GM12878 (cell line): Measurements from ENCODE around the gene CDC42EP3. TPM values are rescaled to one million over a fixed set of nuclear protein-coding genes. Genes with fewer than 3 reads are reported as not detected.
A peak's percentile ranks its signal among the peaks of the same experiment; 100 is the strongest.

Experiments
- CHD1 ChIP-seq: IDR thresholded peaks from 2 replicates; pipeline ENCODE4 v1.6.1; 2012; ENCODE audit warnings: low read depth, low read length, improper control_type of control experiment
- CHD2 ChIP-seq: IDR thresholded peaks from 2 replicates; pipeline ENCODE4 v1.6.1; 2011; ENCODE audit warnings: low read depth, low read length, improper control_type of control experiment, borderline replicate concordance
- EED ChIP-seq: sonication (generic); IDR thresholded peaks from 2 replicates; pipeline ENCODE4 v1.6.1; 2016; ENCODE audit warnings: antibody characterized with exemption, low read depth
- EP300 ChIP-seq, 2 experiments: fragments of 150-350 bp in 1 of 2; IDR thresholded peaks; 2 replicates each; pipeline ENCODE4 v1.6.1; 2011 to 2012; ENCODE audit warnings: low read depth in 2 of 2, low read length in 2 of 2, borderline replicate concordance in 1 of 2, improper control_type of control experiment in 1 of 2, inconsistent platforms in 1 of 2; ENCODE audit not compliant: control insufficient read depth in 1 of 2
- ETV6 ChIP-seq, 2 experiments: fragments of 450-650 bp in 1 of 2; IDR thresholded peaks in 1 of 2; conservative IDR thresholded peaks in 1 of 2; 2 replicates each; pipeline ENCODE4 v1.6.1; 2014; ENCODE audit warnings: antibody characterized with exemption in 1 of 2, borderline replicate concordance in 1 of 2, low read depth in 1 of 2, mild to moderate bottlenecking in 1 of 2, moderate library complexity in 1 of 2
- FOXK2 ChIP-seq: fragments of 450-650 bp; IDR thresholded peaks from 2 replicates; pipeline ENCODE4 v1.6.1; 2017; ENCODE audit warnings: mild to moderate bottlenecking, moderate library complexity
- GATAD2B ChIP-seq: fragments of 450-650 bp; conservative IDR thresholded peaks from 2 replicates; pipeline ENCODE4 v1.6.1; 2017; ENCODE audit warnings: low read depth, mild to moderate bottlenecking, moderate library complexity
- MYB ChIP-seq: fragments of 150-350 bp; IDR thresholded peaks from 2 replicates; pipeline ENCODE4 v1.6.1; 2014; ENCODE audit warnings: mild to moderate bottlenecking, low read depth, low read length, borderline replicate concordance
- NR2C1 ChIP-seq: fragments of 450-650 bp; IDR thresholded peaks from 2 replicates; pipeline ENCODE4 v1.6.1; 2017; ENCODE audit warnings: antibody characterized with exemption, mild to moderate bottlenecking, moderate library complexity
- POU2F2 ChIP-seq: IDR thresholded peaks from 3 replicates; pipeline ENCODE4 v1.6.1; 2011; ENCODE audit warnings: low read depth, mild to moderate bottlenecking, low read length, borderline replicate concordance
- RUNX3 ChIP-seq: IDR thresholded peaks from 2 replicates; pipeline ENCODE4 v1.6.1; 2012; ENCODE audit warnings: low read length, inconsistent platforms
- polyA plus RNA-seq, 11 experiments: library from polyadenylated mRNA; depleted of rRNA in 4 of 11; unstranded in 6 of 11; stranded (reverse) in 5 of 11; fragments of >200 nt; fragmentation: Nextera tagmentation in 4 of 11; fragmentation: Illumina TruSeq in 1 of 11; extraction: Ambion mirVana in 4 of 11; extraction: Trizol in 1 of 11; gene quantifications; 1 replicate in 1 of 11; 2 replicates in 10 of 11; pipeline versions ENCODE4 v1.2.1 to v1.2.3, GENCODE V29; 2011 to 2016; ENCODE audit warnings: inconsistent platforms in 2 of 11, missing spikeins in 2 of 11, low read depth in 1 of 11
- total RNA-seq, 4 experiments: library from RNA; depleted of rRNA in 3 of 4; stranded (reverse); fragments of >200 nt in 3 of 4; fragmentation: Illumina TruSeq in 1 of 4; extraction: Trizol in 1 of 4; gene quantifications; 2 replicates each; pipeline versions ENCODE4 v1.2.1 to v1.2.3, GENCODE V29; 2013 to 2021
- TF ChIP-seq, protein P1 (sequence below): fragments of 450-650 bp; IDR thresholded peaks from 2 replicates; pipeline ENCODE4 v1.6.1; 2016; ENCODE audit warnings: mild to moderate bottlenecking
- TF ChIP-seq, protein P2 (sequence below): fragments of 450-650 bp; conservative IDR thresholded peaks from 2 replicates; pipeline ENCODE4 v1.6.1; 2017; ENCODE audit warnings: mild to moderate bottlenecking, moderate library complexity
- TF ChIP-seq, protein P3 (sequence below): fragments of 450-650 bp; IDR thresholded peaks from 2 replicates; pipeline ENCODE4 v1.6.1; 2016; ENCODE audit warnings: mild to moderate bottlenecking, moderate library complexity, borderline replicate concordance
- TF ChIP-seq, protein P4 (sequence below): fragments of 450-650 bp; IDR thresholded peaks from 2 replicates; pipeline ENCODE4 v1.6.1; 2016; ENCODE audit warnings: mild to moderate bottlenecking
- TF ChIP-seq, protein P5 (sequence below): fragments of 450-650 bp; IDR thresholded peaks from 2 replicates; pipeline ENCODE4 v1.6.1; 2017; ENCODE audit warnings: antibody characterized with exemption, mild to moderate bottlenecking, moderate library complexity
- TF ChIP-seq, protein P6 (sequence below): IDR thresholded peaks from 2 replicates; pipeline ENCODE4 v1.6.1; 2012; ENCODE audit warnings: low read depth, low read length, improper control_type of control experiment

Gene CDC42EP3
- total and polyA plus RNA-seq, 10 of the 15 experiments (the other 5 are each of a cell fraction or from before 2014, with no cell fraction given) = 11.8 to 86.9 (median 52.9) TPM

DNA sequence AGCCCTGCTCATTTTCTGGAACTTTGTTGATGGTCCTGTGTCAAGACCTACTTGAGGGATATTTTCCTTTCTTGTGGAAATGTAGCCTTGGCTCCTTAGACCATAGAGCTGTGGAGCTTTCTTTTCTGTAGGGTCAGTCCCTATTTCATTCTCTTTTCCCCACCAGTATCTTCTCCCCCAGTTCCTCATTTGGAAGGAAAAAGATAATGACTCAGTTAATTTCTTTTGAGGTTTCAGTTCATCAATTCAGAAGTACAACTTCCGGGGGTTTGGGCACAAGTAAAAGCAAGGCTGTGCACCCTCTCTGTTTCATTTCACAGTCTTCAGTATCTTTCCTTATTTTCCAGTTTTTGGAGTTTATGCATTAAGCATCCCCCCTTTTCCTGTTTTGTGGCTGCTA, 70.7 kb downstream of the CDC42EP3 start (continued):
- TF ChIP-seq FOXK2 (no peak), ETV6 (conservative IDR thresholded peaks at IDR 0.05 in 1 of 2, IDR thresholded peaks at IDR 0.05 in 1 of 2; ENCODE audit: borderline replicate concordance in 1 of 2, low read depth in 1 of 2) (peak in 1 of 2 experiments; percentile 96; a peak in 2 of 4 replicates), POU2F2 (0 out of 3 replicates have a peak, but pooled peaks have one; percentile 35), CHD2 (no peak), EP300 (IDR thresholded peaks at IDR 0.05; ENCODE audit: borderline replicate concordance in 1 of 2, control insufficient read depth in 1 of 2, low read depth in 2 of 2, low read length in 2 of 2) (peak in 1 of 2 experiments; percentile 52; a peak in 1 of 4 replicates), MYB (no peak), EED (peak; percentile 91), RUNX3 (peak; percentile 92), CHD1 (no peak), GATAD2B (peak; percentile 63; the same call in 1 of the 2 replicates), NR2C1 (no peak)
- TF ChIP-seq, protein P1, sequence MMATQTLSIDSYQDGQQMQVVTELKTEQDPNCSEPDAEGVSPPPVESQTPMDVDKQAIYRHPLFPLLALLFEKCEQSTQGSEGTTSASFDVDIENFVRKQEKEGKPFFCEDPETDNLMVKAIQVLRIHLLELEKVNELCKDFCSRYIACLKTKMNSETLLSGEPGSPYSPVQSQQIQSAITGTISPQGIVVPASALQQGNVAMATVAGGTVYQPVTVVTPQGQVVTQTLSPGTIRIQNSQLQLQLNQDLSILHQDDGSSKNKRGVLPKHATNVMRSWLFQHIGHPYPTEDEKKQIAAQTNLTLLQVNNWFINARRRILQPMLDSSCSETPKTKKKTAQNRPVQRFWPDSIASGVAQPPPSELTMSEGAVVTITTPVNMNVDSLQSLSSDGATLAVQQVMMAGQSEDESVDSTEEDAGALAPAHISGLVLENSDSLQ = no peak
- TF ChIP-seq, protein P2, sequence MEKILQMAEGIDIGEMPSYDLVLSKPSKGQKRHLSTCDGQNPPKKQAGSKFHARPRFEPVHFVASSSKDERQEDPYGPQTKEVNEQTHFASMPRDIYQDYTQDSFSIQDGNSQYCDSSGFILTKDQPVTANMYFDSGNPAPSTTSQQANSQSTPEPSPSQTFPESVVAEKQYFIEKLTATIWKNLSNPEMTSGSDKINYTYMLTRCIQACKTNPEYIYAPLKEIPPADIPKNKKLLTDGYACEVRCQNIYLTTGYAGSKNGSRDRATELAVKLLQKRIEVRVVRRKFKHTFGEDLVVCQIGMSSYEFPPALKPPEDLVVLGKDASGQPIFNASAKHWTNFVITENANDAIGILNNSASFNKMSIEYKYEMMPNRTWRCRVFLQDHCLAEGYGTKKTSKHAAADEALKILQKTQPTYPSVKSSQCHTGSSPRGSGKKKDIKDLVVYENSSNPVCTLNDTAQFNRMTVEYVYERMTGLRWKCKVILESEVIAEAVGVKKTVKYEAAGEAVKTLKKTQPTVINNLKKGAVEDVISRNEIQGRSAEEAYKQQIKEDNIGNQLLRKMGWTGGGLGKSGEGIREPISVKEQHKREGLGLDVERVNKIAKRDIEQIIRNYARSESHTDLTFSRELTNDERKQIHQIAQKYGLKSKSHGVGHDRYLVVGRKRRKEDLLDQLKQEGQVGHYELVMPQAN = no peak
- TF ChIP-seq, protein P3, sequence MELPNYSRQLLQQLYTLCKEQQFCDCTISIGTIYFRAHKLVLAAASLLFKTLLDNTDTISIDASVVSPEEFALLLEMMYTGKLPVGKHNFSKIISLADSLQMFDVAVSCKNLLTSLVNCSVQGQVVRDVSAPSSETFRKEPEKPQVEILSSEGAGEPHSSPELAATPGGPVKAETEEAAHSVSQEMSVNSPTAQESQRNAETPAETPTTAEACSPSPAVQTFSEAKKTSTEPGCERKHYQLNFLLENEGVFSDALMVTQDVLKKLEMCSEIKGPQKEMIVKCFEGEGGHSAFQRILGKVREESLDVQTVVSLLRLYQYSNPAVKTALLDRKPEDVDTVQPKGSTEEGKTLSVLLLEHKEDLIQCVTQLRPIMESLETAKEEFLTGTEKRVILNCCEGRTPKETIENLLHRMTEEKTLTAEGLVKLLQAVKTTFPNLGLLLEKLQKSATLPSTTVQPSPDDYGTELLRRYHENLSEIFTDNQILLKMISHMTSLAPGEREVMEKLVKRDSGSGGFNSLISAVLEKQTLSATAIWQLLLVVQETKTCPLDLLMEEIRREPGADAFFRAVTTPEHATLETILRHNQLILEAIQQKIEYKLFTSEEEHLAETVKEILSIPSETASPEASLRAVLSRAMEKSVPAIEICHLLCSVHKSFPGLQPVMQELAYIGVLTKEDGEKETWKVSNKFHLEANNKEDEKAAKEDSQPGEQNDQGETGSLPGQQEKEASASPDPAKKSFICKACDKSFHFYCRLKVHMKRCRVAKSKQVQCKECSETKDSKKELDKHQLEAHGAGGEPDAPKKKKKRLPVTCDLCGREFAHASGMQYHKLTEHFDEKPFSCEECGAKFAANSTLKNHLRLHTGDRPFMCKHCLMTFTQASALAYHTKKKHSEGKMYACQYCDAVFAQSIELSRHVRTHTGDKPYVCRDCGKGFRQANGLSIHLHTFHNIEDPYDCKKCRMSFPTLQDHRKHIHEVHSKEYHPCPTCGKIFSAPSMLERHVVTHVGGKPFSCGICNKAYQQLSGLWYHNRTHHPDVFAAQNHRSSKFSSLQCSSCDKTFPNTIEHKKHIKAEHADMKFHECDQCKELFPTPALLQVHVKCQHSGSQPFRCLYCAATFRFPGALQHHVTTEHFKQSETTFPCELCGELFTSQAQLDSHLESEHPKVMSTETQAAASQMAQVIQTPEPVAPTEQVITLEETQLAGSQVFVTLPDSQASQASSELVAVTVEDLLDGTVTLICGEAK = no peak; the same call in 1 of the 2 replicates
- TF ChIP-seq, protein P4, sequence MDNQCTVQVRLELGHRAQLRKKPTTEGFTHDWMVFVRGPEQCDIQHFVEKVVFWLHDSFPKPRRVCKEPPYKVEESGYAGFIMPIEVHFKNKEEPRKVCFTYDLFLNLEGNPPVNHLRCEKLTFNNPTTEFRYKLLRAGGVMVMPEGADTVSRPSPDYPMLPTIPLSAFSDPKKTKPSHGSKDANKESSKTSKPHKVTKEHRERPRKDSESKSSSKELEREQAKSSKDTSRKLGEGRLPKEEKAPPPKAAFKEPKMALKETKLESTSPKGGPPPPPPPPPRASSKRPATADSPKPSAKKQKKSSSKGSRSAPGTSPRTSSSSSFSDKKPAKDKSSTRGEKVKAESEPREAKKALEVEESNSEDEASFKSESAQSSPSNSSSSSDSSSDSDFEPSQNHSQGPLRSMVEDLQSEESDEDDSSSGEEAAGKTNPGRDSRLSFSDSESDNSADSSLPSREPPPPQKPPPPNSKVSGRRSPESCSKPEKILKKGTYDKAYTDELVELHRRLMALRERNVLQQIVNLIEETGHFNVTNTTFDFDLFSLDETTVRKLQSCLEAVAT = no peak
- TF ChIP-seq, protein P5, sequence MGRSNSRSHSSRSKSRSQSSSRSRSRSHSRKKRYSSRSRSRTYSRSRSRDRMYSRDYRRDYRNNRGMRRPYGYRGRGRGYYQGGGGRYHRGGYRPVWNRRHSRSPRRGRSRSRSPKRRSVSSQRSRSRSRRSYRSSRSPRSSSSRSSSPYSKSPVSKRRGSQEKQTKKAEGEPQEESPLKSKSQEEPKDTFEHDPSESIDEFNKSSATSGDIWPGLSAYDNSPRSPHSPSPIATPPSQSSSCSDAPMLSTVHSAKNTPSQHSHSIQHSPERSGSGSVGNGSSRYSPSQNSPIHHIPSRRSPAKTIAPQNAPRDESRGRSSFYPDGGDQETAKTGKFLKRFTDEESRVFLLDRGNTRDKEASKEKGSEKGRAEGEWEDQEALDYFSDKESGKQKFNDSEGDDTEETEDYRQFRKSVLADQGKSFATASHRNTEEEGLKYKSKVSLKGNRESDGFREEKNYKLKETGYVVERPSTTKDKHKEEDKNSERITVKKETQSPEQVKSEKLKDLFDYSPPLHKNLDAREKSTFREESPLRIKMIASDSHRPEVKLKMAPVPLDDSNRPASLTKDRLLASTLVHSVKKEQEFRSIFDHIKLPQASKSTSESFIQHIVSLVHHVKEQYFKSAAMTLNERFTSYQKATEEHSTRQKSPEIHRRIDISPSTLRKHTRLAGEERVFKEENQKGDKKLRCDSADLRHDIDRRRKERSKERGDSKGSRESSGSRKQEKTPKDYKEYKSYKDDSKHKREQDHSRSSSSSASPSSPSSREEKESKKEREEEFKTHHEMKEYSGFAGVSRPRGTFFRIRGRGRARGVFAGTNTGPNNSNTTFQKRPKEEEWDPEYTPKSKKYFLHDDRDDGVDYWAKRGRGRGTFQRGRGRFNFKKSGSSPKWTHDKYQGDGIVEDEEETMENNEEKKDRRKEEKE = no peak
- TF ChIP-seq, protein P6, sequence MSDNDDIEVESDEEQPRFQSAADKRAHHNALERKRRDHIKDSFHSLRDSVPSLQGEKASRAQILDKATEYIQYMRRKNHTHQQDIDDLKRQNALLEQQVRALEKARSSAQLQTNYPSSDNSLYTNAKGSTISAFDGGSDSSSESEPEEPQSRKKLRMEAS = no peak
